Adrenal gland (tissue), 12 donors: ENCODE data around the gene CRK. TPM values are rescaled to one million over a fixed set of nuclear protein-coding genes. Genes with fewer than 3 reads are reported as not detected.

ENCODE experiments used
- DNase-seq, 7 donors: peaks; one replicate each; pipeline ENCODE4 v3.0.0-alpha.2; 2019 to 2020
- H3K27ac ChIP-seq, 5 donors: fragments of 200-600 bp; sonication (generic) in 4 of 5; 1 replicate in 3 of 5; 2 replicates in 2 of 5; pipeline versions ENCODE4 v1.5.1 to v1.8.0; 2016 to 2020; ENCODE audit warnings: mild to moderate bottlenecking in 1 of 5
- H3K27me3 ChIP-seq: fragments of 200-600 bp; 2 replicates; pipeline ENCODE4 v1.8.0; 2021
- H3K36me3 ChIP-seq, 2 donors: fragments of 200-600 bp; replicated peaks in 1 of 2; 1 replicate in 1 of 2; 2 replicates in 1 of 2; pipeline versions ENCODE4 v1.5.1 to v1.8.0; 2018 to 2022
- H3K4me1 ChIP-seq, 2 donors: fragments of 200-600 bp; replicated peaks in 1 of 2; 1 replicate in 1 of 2; 2 replicates in 1 of 2; pipeline versions ENCODE4 v1.5.1 to v1.8.0; 2018 to 2021
- H3K4me3 ChIP-seq, 4 donors: fragments of 200-600 bp; sonication (generic) in 3 of 4; one replicate each; pipeline ENCODE4 v1.5.1; 2016 to 2018
- H3K9me3 ChIP-seq, 3 donors: fragments of 200-600 bp; sonication (generic) in 1 of 3; replicated peaks in 1 of 3; 1 replicate in 2 of 3; 2 replicates in 1 of 3; pipeline versions ENCODE4 v1.5.1 to v1.8.0; 2016 to 2021
- POLR2A ChIP-seq, 2 donors: fragments of 450-650 bp; IDR thresholded peaks; one replicate each; pipeline ENCODE4 v1.6.1; 2017; ENCODE audit warnings: antibody characterized with exemption in 2 of 2, mild to moderate bottlenecking in 2 of 2, moderate library complexity in 1 of 2
- WGBS, 4 donors: extraction: QIAGEN DNeasy Blood & Tissue Kit in 2 of 4; methylation state at CpG; one replicate each; pipeline versions ENCODE4 v1.1.5 to v1.1.7; 2013 to 2017; 5-methylcytosine and 5-hydroxymethylcytosine counted together
- intact Hi-C, 2 donors: fragments of 100-400 bp; cut with DNase I; formaldehyde crosslinking; loops; one replicate each; pipeline versions ENCODE4 v1.14.1 to v1.15.0; 2022 to 2023
- polyA plus RNA-seq, 3 donors: library from polyadenylated mRNA; stranded (reverse); fragments of 200-250 nt in 2 of 3; fragments of 350-450 nt in 1 of 3; fragmentation: Illumina TruSeq in 1 of 3; extraction: RNeasy Lipid Tissue Mini Kit (QIAGEN cat#74804) in 1 of 3; gene quantifications; one replicate each; pipeline ENCODE4 v1.2.3, GENCODE V29; 2013 to 2014
- total RNA-seq, 9 donors: library from RNA; depleted of rRNA in 4 of 9; stranded (reverse); fragments of >200 nt in 4 of 9; fragments of 120-200 nt in 1 of 9; fragmentation: NEBNext Ultra II Directional in 1 of 9; extraction: Animal tissue kit (Norgen Biotek cat#: 25700) in 1 of 9; gene quantifications; one replicate each; pipeline versions ENCODE4 v1.1.0 to v1.2.4, GENCODE V29; 2013 to 2023
- TF ChIP-seq, protein P1 (sequence below), 6 experiments: fragments of 450-650 bp in 4 of 6; fragments of 200-600 bp in 2 of 6; sonication (generic) in 1 of 6; IDR thresholded peaks; 1 replicate in 5 of 6; 2 replicates in 1 of 6; pipeline versions ENCODE4 v1.5.1 to v1.8.0; 2016 to 2021; ENCODE audit warnings: antibody characterized with exemption in 6 of 6, mild to moderate bottlenecking in 2 of 6, moderate library complexity in 1 of 6
- donor health status: healthy with polysubstance abuse.
- donor health status: Bipolar disorder and iron deficiency.
- donor health status: DM: yes; HTN: yes; CAD: no.
- donor health status: DM: no; HTN: no; CAD: no.
- donor health status: DM: no; HTN: no; CAD: no.
- donor health status: DM: yes; HTN: yes; CAD: no.

Gene CRK
- total and polyA plus RNA-seq, 12 donors = 20.3 to 80.6 (median 58.5) TPM

DNA sequence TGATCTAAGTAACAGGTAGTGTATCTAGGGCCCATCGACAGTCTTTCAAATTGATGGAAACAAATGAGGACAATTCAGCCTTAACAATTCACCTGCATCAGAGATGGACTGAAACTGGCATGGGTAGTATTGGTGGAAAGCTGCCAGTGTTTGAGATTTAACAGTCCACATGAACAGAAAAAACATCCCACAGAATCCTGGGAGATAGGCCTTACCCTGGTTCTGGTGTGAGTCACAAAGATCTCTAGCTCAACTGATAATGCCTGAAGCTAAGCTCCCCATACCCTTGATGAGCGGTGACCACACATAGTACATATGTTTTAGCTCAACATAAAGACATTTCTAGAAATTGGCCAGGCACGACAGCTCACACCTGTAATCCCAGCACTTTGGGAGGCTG lies 21.9 kb downstream of the CRK start:
- intact Hi-C loops = no loop called here
- Histone ChIP-seq H3K36me3 (peaks cover 0 to 27% of the 10 kb centered on the region in 2 donors), H3K4me1 (peaks cover 23 to 48% of the 10 kb centered on the region in 2 donors), H3K4me3 (no peak overlapping the region), H3K27me3 (no peaks in the 10 kb centered on the region), H3K27ac (peak overlapping the region in 1 of 5 donors; percentile 12), H3K9me3 (no peaks in the 10 kb centered on the region)
- WGBS, 4 donors = 88 to 97% (median 92%) methylated on average over 3 of the region's 3 CpGs
- no peak for TF ChIP-seq POLR2A (IDR thresholded peaks at IDR 0.05)
- TF ChIP-seq, protein P1, sequence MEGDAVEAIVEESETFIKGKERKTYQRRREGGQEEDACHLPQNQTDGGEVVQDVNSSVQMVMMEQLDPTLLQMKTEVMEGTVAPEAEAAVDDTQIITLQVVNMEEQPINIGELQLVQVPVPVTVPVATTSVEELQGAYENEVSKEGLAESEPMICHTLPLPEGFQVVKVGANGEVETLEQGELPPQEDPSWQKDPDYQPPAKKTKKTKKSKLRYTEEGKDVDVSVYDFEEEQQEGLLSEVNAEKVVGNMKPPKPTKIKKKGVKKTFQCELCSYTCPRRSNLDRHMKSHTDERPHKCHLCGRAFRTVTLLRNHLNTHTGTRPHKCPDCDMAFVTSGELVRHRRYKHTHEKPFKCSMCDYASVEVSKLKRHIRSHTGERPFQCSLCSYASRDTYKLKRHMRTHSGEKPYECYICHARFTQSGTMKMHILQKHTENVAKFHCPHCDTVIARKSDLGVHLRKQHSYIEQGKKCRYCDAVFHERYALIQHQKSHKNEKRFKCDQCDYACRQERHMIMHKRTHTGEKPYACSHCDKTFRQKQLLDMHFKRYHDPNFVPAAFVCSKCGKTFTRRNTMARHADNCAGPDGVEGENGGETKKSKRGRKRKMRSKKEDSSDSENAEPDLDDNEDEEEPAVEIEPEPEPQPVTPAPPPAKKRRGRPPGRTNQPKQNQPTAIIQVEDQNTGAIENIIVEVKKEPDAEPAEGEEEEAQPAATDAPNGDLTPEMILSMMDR (IDR thresholded peaks at IDR 0.05) = no peak
- DNase-seq = peak in 2 of 7 donors; percentile 16 to 19

DNA sequence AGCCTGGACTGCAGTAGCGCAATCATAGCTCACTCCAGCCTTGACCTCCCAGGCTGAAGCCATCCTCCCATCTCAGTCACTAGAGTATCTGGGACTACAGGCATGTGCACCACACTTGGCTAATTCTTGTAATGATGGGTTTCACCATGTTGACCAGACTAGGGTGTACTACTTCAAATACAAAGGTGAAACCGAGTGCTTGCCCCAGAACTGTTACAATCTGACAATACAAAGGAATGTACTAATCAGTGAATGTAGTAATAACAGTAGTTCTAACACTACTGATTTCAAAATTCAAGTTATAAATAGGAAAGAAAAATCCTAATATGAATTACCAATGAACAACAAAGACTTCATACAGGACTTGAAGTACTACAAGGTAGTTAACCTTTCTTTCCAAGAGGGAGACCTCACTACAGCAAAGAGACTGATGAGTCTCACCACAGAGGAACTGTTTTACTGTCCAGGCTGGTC lies 24.4 kb downstream of the CRK start:
- peak in 4 of 7 donors; percentile 33 to 63 (median 47) for DNase-seq
- intact Hi-C loops = no loop called here
- no peak overlapping the region for H3K27ac ChIP-seq
- H3K4me3 ChIP-seq = no peak overlapping the region
- peaks cover 12 to 34% of the 10 kb centered on the region in 2 donors for H3K4me1 ChIP-seq
- no peaks in the 10 kb centered on the region for H3K9me3 ChIP-seq
- 50 to 70% (median 52%) methylated on average over 2 of the region's 2 CpGs for WGBS, 4 donors
- H3K36me3 ChIP-seq = peaks cover 0 to 26% of the 10 kb centered on the region in 2 donors
- no peak for TF ChIP-seq POLR2A (IDR thresholded peaks at IDR 0.05)
- TF ChIP-seq, protein P1 (IDR thresholded peaks at IDR 0.05) = no peak
- H3K27me3 ChIP-seq = no peaks in the 10 kb centered on the region

DNA sequence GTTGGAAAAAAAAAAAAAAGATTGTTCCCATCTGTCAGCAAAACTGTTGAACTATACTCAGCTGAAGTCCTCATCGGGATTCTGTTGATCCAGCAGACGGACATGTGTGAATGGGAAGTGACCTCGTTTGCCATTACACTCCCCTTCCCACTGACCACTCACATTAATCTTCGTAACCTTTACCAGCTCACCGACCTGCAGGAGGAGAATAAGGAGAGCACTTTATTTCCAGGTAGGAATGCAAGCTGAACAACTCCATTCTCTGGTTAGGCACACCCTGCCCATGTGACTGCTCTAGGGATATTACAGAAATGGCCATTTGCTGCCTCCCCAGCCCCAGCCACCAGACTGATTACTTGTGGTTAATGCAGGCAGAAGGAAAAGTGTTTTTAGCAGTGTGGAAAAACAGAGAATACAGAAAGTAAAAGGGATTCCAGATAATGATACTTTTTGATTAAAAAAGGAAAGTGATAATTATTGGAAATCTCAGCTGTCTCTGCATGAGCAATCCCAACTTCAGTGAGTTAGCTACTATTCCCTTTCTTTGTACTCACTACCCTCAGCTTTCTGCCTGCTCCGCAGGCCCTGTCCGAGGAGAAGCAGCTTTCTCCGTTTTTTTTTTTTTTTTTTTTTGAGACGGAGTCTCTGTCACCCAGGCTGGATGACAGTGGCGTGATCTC lies 32.4 kb downstream of the CRK start:
- WGBS, 4 donors = 68 to 81% (median 76%) methylated on average over 10 of the region's 10 CpGs
- Histone ChIP-seq H3K4me3 (no peak overlapping the region), H3K36me3 (peaks cover 0 to 42% of the 10 kb centered on the region in 2 donors), H3K4me1 (peaks cover 0 to 7% of the 10 kb centered on the region in 2 donors), H3K9me3 (no peaks in the 10 kb centered on the region), H3K27me3 (no peaks in the 10 kb centered on the region), H3K27ac (peak overlapping the region in 1 of 5 donors; percentile 44)
- TF ChIP-seq, protein P1 (IDR thresholded peaks at IDR 0.05) = no peak
- no peak for TF ChIP-seq POLR2A (IDR thresholded peaks at IDR 0.05)
- intact Hi-C loops = no loop called here
- no peak for DNase-seq

DNA sequence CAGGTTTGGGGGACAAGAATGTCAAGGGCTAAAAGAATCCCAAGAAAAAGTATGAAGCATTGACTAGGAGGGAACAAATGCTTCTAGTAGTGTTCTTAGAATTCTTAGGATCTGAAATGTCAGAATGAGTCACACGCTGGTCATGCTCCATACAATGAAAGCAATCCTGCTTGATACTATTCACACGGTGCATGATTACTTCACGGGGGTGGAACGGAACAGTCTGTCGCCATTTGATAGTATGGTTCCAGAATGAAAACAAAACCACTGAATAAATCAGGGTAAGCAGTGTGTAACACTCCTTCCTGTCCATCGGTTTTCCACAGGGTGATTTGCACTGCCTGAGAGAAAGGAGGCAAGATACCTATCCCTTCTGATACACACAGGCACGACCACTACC lies 33.1 kb downstream of the CRK start:
- TF ChIP-seq, protein P1 (IDR thresholded peaks at IDR 0.05) = no peak
- no peak for TF ChIP-seq POLR2A (IDR thresholded peaks at IDR 0.05)
- Histone ChIP-seq H3K27ac (peak overlapping the region in 2 of 5 donors; percentile 21 to 44), H3K9me3 (no peaks in the 10 kb centered on the region), H3K4me3 (no peak overlapping the region), H3K4me1 (peaks cover 0 to 7% of the 10 kb centered on the region in 2 donors), H3K27me3 (no peaks in the 10 kb centered on the region), H3K36me3 (peaks cover 0 to 42% of the 10 kb centered on the region in 2 donors)
- DNase-seq = peak in 2 of 7 donors; percentile 35 to 43
- intact Hi-C loops = no loop called here
- WGBS, 4 donors = 54 to 68% (median 64%) methylated on average over 7 of the region's 7 CpGs
